Neural cell (in vitro differentiated cells): Measurements from ENCODE around the gene AGFG1. TPM values are rescaled to one million over a fixed set of nuclear protein-coding genes. Genes with fewer than 3 reads are reported as not detected.

Experiments used
- H2AFZ ChIP-seq: fragments of 200-600, 300-800 bp; sonication (generic), shearing (Covaris generic); 2 replicates; pipeline ENCODE4 v1.6.0; 2014; ENCODE audit warnings: low read depth, mild to moderate bottlenecking, antibody characterized with exemption, low read length, moderate library complexity
- H3F3A ChIP-seq: fragments of 200-600 bp; shearing (Covaris generic); 2 replicates; pipeline ENCODE4 v1.6.1; 2016; ENCODE audit warnings: mild to moderate bottlenecking, moderate library complexity, mixed read lengths, antibody characterized with exemption, low read length; ENCODE audit not compliant: insufficient read depth, poor library complexity, severe bottlenecking
- H3K27ac ChIP-seq: fragments of 200-600, 300-800 bp; sonication (generic), shearing (Covaris generic); 2 replicates; pipeline ENCODE4 v1.5.1; 2014; ENCODE audit warnings: mild to moderate bottlenecking, low read length, moderate library complexity
- H3K27me3 ChIP-seq: fragments of 300-800, 200-600 bp; sonication (generic), shearing (Covaris generic); 2 replicates; pipeline ENCODE4 v1.6.0; 2014; ENCODE audit warnings: mild to moderate bottlenecking, low read depth, low read length, moderate library complexity; ENCODE audit not compliant: insufficient read depth
- H3K36me3 ChIP-seq: fragments of 300-800, 200-600 bp; sonication (generic), shearing (Covaris generic); 2 replicates; pipeline ENCODE4 v1.5.1; 2014; ENCODE audit warnings: mild to moderate bottlenecking, antibody characterized with exemption, low read length, moderate library complexity; ENCODE audit not compliant: insufficient read depth
- H3K4me2 ChIP-seq: fragments of 300-800, 200-600 bp; sonication (generic), shearing (Covaris generic); 2 replicates; pipeline ENCODE4 v1.6.0; 2014; ENCODE audit warnings: mild to moderate bottlenecking, low read length
- H3K4me3 ChIP-seq: fragments of 300-800, 200-600 bp; sonication (generic), shearing (Covaris generic); 2 replicates; pipeline ENCODE4 v1.5.1; 2014; ENCODE audit warnings: mild to moderate bottlenecking, low read length, moderate library complexity
- H3K79me2 ChIP-seq: fragments of 200-600 bp; shearing (Covaris generic); replicated peaks from 2 replicates; pipeline ENCODE4 v1.6.0; 2014; ENCODE audit warnings: mild to moderate bottlenecking, low read length, moderate library complexity; ENCODE audit not compliant: insufficient read depth
- H3K9ac ChIP-seq: fragments of 300-800, 200-600 bp; sonication (generic), shearing (Covaris generic); 2 replicates; pipeline ENCODE4 v1.6.1; 2016; ENCODE audit warnings: mild to moderate bottlenecking, low read length, mixed read lengths
- H3K9me2 ChIP-seq: fragments of 200-600 bp; shearing (Covaris generic); 2 replicates; pipeline ENCODE4 v1.6.1; 2016; ENCODE audit warnings: mild to moderate bottlenecking, low read length, mixed read lengths; ENCODE audit not compliant: insufficient read depth
- H3K9me3 ChIP-seq: fragments of 200-600, 300-800 bp; sonication (generic), shearing (Covaris generic); 2 replicates; pipeline ENCODE4 v1.6.1; 2016; ENCODE audit warnings: mild to moderate bottlenecking, mixed run types, low read length, moderate library complexity, mixed read lengths
- H4K20me1 ChIP-seq: fragments of 200-600 bp; shearing (Covaris generic); 2 replicates; pipeline ENCODE4 v1.6.1; 2016; ENCODE audit warnings: mild to moderate bottlenecking, mixed run types; ENCODE audit not compliant: insufficient read depth
- EP300 ChIP-seq: fragments of 450-650 bp; conservative IDR thresholded peaks from 2 replicates; pipeline ENCODE4 v1.6.1; 2014; ENCODE audit warnings: antibody characterized with exemption, mild to moderate bottlenecking, moderate library complexity; ENCODE audit not compliant: poor library complexity, severe bottlenecking
- EZH2 ChIP-seq: fragments of 200-600, 300-800 bp; shearing (Covaris generic), sonication (generic); IDR thresholded peaks from 2 replicates; pipeline ENCODE4 v1.6.1; 2014; ENCODE audit warnings: antibody characterized with exemption, low read length, borderline replicate concordance, mild to moderate bottlenecking; ENCODE audit not compliant: insufficient read depth, poor library complexity, severe bottlenecking
- MXI1 ChIP-seq: fragments of 450-650 bp; conservative IDR thresholded peaks from 2 replicates; pipeline ENCODE4 v1.6.1; 2014; ENCODE audit warnings: antibody characterized with exemption, mild to moderate bottlenecking; ENCODE audit not compliant: poor library complexity, severe bottlenecking
- POLR2AphosphoS5 ChIP-seq: IDR thresholded peaks from 2 replicates; pipeline ENCODE4 v1.6.1; 2012
- RAD21 ChIP-seq: fragments of 450-650 bp; conservative IDR thresholded peaks from 2 replicates; pipeline ENCODE4 v1.6.1; 2014; ENCODE audit warnings: antibody characterized with exemption, mild to moderate bottlenecking, moderate library complexity
- REST ChIP-seq: IDR thresholded peaks from 2 replicates; pipeline ENCODE4 v1.6.1; 2012; ENCODE audit warnings: borderline replicate concordance
- SMC3 ChIP-seq: fragments of 450-650 bp; conservative IDR thresholded peaks from 2 replicates; pipeline ENCODE4 v1.6.1; 2014; ENCODE audit warnings: antibody characterized with exemption, mild to moderate bottlenecking, moderate library complexity; ENCODE audit not compliant: poor library complexity
- TAF1 ChIP-seq: IDR thresholded peaks from 2 replicates; pipeline ENCODE4 v1.6.1; 2012; ENCODE audit warnings: low read depth
- polyA minus RNA-seq: library from RNA; depleted of rRNA, polyadenylated mRNA; stranded (reverse); fragments of >200 nt; gene quantifications from 2 replicates; pipeline ENCODE4 v1.2.3, GENCODE V29; 2014
- polyA plus RNA-seq: library from polyadenylated mRNA; depleted of rRNA; stranded (reverse); fragments of >200 nt; gene quantifications from 2 replicates; pipeline ENCODE4 v1.2.3, GENCODE V29; 2014
- TF ChIP-seq, protein P1 (sequence below): fragments of 450-650 bp; IDR thresholded peaks from 2 replicates; pipeline ENCODE4 v1.5.1; 2014; ENCODE audit warnings: antibody characterized with exemption, mild to moderate bottlenecking, moderate library complexity; ENCODE audit not compliant: poor library complexity, severe bottlenecking

The AGFG1 gene, protein sequence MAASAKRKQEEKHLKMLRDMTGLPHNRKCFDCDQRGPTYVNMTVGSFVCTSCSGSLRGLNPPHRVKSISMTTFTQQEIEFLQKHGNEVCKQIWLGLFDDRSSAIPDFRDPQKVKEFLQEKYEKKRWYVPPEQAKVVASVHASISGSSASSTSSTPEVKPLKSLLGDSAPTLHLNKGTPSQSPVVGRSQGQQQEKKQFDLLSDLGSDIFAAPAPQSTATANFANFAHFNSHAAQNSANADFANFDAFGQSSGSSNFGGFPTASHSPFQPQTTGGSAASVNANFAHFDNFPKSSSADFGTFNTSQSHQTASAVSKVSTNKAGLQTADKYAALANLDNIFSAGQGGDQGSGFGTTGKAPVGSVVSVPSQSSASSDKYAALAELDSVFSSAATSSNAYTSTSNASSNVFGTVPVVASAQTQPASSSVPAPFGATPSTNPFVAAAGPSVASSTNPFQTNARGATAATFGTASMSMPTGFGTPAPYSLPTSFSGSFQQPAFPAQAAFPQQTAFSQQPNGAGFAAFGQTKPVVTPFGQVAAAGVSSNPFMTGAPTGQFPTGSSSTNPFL
- 106 and 107 TPM in 2 replicates for polyA plus RNA-seq
- 176 and 198 TPM in 2 replicates for polyA minus RNA-seq

GRCh38 chr2:227471924-227472264 is at the start of gene AGFG1:
AGFG1 (plus strand) TSS chr2:227472156; CDS start chr2:227472422, 266 bp downstream.
- no peaks in the 10 kb centered on the region for H3K9me2 ChIP-seq
- no peak within 1 kb of the TSS for H3K4me2 ChIP-seq
- H3K27me3 ChIP-seq: no peaks in the 10 kb centered on the region
- no peak within 1 kb of the TSS for H2AFZ ChIP-seq
- no peaks in the 10 kb centered on the region for H3K36me3 ChIP-seq
- peaks cover 39% of the 10 kb centered on the region for H3K79me2 ChIP-seq
- H3K4me3 ChIP-seq: peak within 1 kb of the TSS; percentile 70
- H3K27ac ChIP-seq: peak within 1 kb of the TSS; percentile 87
- peak; percentile 89 for TF ChIP-seq POLR2AphosphoS5
- TF ChIP-seq, protein P1, sequence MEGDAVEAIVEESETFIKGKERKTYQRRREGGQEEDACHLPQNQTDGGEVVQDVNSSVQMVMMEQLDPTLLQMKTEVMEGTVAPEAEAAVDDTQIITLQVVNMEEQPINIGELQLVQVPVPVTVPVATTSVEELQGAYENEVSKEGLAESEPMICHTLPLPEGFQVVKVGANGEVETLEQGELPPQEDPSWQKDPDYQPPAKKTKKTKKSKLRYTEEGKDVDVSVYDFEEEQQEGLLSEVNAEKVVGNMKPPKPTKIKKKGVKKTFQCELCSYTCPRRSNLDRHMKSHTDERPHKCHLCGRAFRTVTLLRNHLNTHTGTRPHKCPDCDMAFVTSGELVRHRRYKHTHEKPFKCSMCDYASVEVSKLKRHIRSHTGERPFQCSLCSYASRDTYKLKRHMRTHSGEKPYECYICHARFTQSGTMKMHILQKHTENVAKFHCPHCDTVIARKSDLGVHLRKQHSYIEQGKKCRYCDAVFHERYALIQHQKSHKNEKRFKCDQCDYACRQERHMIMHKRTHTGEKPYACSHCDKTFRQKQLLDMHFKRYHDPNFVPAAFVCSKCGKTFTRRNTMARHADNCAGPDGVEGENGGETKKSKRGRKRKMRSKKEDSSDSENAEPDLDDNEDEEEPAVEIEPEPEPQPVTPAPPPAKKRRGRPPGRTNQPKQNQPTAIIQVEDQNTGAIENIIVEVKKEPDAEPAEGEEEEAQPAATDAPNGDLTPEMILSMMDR: peak; percentile 94
- TF ChIP-seq EZH2: no peak
- peak; percentile 84 for TF ChIP-seq SMC3
- no peak for TF ChIP-seq EP300
- no peak for TF ChIP-seq MXI1
- peak; percentile 75 for TF ChIP-seq RAD21
- no peak for TF ChIP-seq REST
- TF ChIP-seq TAF1: peak; percentile 80
- H4K20me1 ChIP-seq: no peaks in the 10 kb centered on the region
- H3K9me3 ChIP-seq: no peaks in the 10 kb centered on the region
- peak within 1 kb of the TSS; percentile 94 for H3K9ac ChIP-seq
- H3F3A ChIP-seq: no peaks in the 10 kb centered on the region

GRCh38 chr2:227423656-227424499 is 48.1 kb upstream of the AGFG1 start:
- Histone ChIP-seq H3K27ac (no peak overlapping the region), H2AFZ (no peak overlapping the region)

More at GRCh38 chr2:227423656-227424499, 48.1 kb upstream of the AGFG1 start:
- H3K36me3 ChIP-seq: no peaks in the 10 kb centered on the region
- TF ChIP-seq POLR2AphosphoS5 (no peak), EZH2 (no peak), RAD21 (no peak), SMC3 (no peak), TAF1 (no peak), REST (no peak), EP300 (no peak), MXI1 (no peak)
- TF ChIP-seq, protein P1: no peak
- no peaks in the 10 kb centered on the region for H3K27me3 ChIP-seq
- no peaks in the 10 kb centered on the region for H3K9me2 ChIP-seq
- no peaks in the 10 kb centered on the region for H3F3A ChIP-seq
- H3K4me2 ChIP-seq: no peak overlapping the region
- H3K4me3 ChIP-seq: no peak overlapping the region
- H3K79me2 ChIP-seq: no peaks in the 10 kb centered on the region
- no peaks in the 10 kb centered on the region for H3K9me3 ChIP-seq
- no peak overlapping the region for H3K9ac ChIP-seq
- no peaks in the 10 kb centered on the region for H4K20me1 ChIP-seq
